Endothelial cell of umbilical vein (primary cell): ENCODE data around the gene RAD51C.

Experiments
- CTCF ChIP-seq, 2 donors: IDR thresholded peaks; 1 replicate in 1 of 2; 2 replicates in 1 of 2; pipeline ENCODE4 v1.5.1; 2011; ENCODE audit warnings: low read length in 2 of 2, mild to moderate bottlenecking in 2 of 2, moderate library complexity in 2 of 2, control low read depth in 1 of 2, inconsistent platforms in 1 of 2, low read depth in 1 of 2; ENCODE audit not compliant: insufficient read depth in 1 of 2; ENCODE audit errors: extremely low read depth in 1 of 2
- EZH2 ChIP-seq: IDR thresholded peaks from 2 replicates; pipeline ENCODE4 v1.6.1; 2012; ENCODE audit warnings: borderline replicate concordance, low read depth, mild to moderate bottlenecking, moderate library complexity, low read length, inconsistent platforms; ENCODE audit not compliant: severe bottlenecking
- JUN ChIP-seq: IDR thresholded peaks from 2 replicates; pipeline ENCODE4 v1.6.1; 2011; ENCODE audit warnings: borderline replicate concordance, low read depth; ENCODE audit not compliant: insufficient read length, insufficient read depth
- MAX ChIP-seq: IDR thresholded peaks from 2 replicates; pipeline ENCODE4 v1.6.1; 2011; ENCODE audit not compliant: insufficient read depth, insufficient read length
- MYC ChIP-seq: IDR thresholded peaks from one replicate; pipeline ENCODE4 v1.6.1; 2011; ENCODE audit warnings: mild to moderate bottlenecking, low read depth, low read length
- POLR2A ChIP-seq: IDR thresholded peaks from 2 replicates; pipeline ENCODE4 v1.6.1; 2012; ENCODE audit warnings: low read depth, mild to moderate bottlenecking, control low read depth, low read length
- POLR2AphosphoS5 ChIP-seq: IDR thresholded peaks from 2 replicates; pipeline ENCODE4 v1.6.1; 2012; ENCODE audit warnings: low read depth, mild to moderate bottlenecking, control low read depth, low read length, moderate library complexity; ENCODE audit not compliant: insufficient read depth

GRCh38 chr17:58702708-58703107 is 10.3 kb downstream of the RAD51C start:
- TF ChIP-seq CTCF (IDR thresholded peaks at IDR 0.05; ENCODE audit: extremely low read depth in 1 of 2, insufficient read depth in 1 of 2, low read depth in 1 of 2, low read length in 2 of 2) (no peak), POLR2AphosphoS5 (no peak), POLR2A (no peak), JUN (no peak), MYC (no peak), EZH2 (no peak), MAX (no peak)
